HG03469 (cell line): Measurements from ENCODE around the gene POLA2.
"Not testable (repeated sequence)": the region's sequence is repeated elsewhere in the genome, so short reads cannot be mapped to it uniquely, and the experiment has no call there.

Source experiments
- ATAC-seq: cut with Tn5 transposase; IDR thresholded peaks from one replicate; pipeline ENCODE4 v1.9.1; 2021; ENCODE audit warnings: mild to moderate bottlenecking, moderate library complexity, moderate number of reproducible peaks; ENCODE audit not compliant: unreplicated experiment

Gene POLA2

DNA sequence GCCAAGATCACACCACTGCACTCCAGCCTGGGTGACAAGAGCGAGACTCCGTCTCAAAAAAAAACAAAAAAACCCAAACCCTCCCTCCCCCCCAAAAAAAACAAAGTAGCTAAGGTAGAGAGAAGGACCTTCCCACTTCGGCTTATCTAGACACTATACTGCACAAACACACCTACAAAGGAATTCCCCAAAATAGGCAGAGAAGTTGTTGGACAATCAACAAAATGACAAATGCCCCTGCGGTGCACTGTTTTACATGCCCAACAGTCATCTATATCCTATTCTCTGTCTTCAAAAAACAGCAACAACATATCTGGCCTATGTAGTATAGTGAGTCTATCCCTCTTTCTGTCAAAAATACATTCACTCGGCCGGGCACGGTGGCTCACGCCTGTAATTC is 65.3 kb downstream of the POLA2 start:
- no peak for ATAC-seq

DNA sequence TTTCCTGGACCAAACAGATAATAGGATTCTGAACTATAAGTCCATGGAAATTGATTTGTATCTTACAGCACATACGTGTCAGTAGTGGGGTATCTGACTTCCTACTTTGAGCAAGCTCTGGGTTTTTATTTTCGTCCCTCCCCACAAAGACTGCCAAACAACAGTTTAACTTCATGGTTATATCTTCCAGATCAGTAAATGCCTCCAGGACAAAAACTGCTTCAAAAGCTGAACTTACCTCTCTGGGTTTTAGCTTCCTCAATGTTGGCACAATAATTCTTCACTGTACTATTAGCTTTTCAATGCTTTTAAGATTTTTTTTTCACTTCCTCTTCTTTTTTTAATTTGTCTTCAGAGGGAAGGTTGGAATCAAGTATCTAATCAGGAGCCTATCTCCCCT is 67.7 kb downstream of the POLA2 start:
- ATAC-seq, result no peak

DNA sequence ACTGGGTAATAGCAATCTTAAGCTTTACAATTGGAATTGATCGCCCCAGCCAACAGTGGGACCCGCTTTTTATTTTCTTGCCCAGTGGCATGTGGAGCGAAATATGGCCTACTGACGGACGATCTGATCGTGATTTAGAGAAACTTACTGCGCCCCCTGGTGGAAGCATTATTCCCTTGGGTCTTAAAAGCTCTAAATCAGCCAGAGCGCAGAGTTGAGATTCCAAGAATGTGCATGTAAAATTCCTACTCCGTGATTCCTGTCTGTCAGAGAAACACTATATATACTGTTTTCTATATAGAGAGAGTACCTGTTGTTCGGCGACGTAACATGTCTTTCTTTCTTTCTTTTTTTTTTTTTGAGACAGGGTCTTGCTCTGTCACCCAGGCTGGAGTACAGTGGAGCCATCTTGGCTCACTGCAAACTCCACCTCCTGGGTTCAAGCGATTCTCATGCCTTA is 68.2 kb downstream of the POLA2 start:
- ATAC-seq, result no peak

DNA sequence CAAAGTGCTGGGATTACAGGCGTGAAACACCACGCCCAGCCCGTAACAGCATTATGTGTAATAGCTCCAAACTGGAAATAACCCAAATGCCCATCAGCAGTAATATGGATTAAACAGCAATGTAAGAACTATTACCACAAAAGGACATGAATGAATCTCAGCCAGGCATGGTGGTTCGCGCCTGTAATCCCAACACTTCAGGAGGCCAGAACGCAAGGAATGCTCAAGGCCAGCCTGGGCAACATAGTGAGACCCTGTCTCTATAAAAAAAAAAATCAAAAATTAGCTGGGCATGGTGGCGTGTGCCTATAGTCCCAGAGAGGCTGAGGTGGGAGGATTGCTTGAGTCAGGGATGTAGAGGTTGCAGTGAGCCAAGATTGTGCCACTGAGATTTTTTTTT is 68.8 kb downstream of the POLA2 start:
- ATAC-seq, result no peak

DNA sequence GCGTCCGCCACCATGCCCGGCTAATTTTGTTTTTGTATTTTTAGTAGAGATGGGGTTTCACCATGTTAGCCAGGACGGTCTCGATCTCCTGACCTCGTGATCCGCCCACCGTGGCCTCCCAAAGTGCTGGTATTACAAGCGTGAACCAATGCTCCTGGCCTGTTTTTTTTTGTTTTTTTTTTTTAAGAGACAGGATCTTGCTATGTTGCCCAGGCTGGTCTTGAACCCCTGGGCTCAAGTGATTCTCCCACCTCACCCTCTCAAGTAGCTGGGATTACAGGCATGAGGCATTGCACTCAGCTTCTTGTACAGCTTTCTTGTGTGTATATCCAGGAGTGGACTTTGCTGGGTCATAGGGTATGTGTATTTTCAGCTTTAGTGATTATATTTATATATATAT is 70.8 kb downstream of the POLA2 start:
- ATAC-seq, result not testable (repeated sequence)

DNA sequence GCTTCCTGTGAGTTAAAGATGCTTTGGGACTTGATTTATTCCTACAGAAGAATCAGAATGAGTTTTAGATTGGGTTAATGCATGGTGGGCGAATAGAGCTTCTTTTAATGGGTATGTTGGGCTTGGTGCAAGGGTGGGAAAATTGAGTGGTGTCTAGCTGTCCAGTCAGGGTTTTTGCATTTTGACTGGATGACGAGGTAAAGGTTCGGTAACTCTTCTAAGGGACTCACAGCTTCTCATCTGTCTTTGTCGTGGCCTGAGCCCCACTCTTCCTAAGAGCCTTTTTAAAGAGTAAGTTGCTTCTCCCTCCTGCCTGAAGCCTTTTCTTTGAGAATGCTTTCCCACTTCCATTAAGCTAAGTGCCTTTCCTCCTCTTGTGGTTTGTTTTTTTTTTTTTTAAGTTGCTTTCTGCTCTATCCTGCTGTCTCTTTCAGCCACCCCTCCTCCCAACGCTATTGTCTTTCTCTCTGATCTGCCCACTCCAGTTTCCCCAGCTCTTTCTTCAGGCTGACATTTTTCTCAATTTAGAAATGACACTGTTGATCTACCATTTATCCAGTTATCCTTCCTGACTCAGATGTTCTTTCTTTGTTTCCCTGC is 73.0 kb downstream of the POLA2 start:
- no peak for ATAC-seq

DNA sequence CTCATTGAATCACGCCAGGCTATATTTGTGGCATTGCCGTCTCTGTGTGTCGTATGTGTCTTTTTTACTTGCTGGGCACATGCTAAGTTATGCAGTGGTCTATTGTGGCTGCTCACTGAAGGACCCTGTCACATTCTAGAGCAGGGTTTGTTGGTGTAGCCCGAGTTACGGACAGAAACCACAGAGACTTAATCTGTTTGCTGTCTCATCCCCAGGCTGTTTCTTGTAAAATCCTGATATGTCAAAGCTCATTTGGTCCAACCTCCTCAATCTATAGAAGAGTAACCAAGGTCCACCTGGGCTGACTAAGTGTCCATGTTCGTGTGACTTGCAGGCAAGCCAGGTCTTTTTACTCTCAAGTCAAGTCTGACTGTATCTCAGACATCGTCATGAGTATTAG is 76.9 kb downstream of the POLA2 start:
- no peak for ATAC-seq

DNA sequence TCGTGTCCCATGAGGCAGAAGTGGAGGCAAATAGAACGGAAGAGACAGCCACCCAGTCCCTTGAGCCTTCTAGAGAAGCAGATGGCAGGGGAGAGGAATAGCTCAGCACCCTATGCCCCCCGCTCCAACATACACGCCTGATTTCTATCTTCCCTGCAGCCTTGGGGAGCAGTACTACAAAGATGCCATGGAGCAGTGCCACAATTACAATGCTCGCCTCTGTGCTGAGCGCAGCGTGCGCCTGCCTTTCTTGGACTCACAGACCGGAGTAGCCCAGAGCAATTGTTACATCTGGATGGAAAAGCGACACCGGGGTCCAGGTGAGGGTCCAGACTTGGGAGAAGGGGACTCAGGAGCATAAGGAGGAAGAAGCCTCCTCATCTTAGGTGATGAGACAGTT is 78.5 kb downstream of the POLA2 start:
- no peak for ATAC-seq

DNA sequence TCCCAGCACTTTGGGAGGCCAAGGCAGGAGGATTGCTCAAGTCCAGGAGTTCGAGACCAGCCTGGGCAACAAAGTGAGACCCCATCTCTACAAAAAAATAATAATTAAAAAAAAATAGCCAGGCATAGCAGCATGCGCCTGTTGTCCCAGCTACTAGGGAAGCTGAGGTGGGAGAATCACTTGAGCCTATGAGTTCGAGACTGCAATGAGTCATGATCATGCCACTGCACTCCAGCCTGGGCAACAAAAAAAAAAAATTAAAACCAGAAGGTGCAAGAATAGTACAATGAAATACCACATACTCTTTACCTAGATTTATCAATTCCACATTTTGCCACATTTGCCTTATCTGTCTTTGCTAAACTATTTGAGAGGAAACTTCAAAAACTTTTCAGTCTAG is 80.1 kb downstream of the POLA2 start:
- ATAC-seq, result no peak
